Eye (tissue), 1 donor: ENCODE data around the gene RBBP5.

ENCODE experiments used
- DNase-seq: peaks from one replicate; pipeline ENCODE4 v3.0.0-alpha.2; 2015

Gene RBBP5

GRCh38 chr1:205054013-205054412, 67.8 kb downstream of the RBBP5 start:
- no peak for DNase-seq

DNA sequence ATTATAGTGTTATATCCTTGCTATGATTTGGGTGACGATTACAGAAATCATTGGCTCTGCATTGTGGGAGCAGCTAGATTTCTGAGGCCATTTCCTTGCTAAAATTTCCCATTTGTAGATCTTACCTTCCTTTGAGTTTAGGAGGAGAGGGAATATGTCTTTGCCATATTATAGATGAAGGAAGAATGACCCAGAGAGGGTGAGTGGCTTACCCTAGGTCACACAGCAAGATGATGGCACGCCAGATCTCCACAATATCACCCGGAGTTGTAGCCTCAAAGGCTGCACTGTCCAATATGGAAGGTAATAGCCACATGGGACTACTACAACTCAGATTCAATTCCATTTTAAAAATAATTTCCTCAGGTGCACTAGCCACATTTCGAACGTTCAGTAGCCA, 68.5 kb downstream of the RBBP5 start:
- DNase-seq = no peak

- DNase-seq = peak; percentile 63
Observed at GRCh38 chr1:205052690-205053089, 69.1 kb downstream of the RBBP5 start.

DNA sequence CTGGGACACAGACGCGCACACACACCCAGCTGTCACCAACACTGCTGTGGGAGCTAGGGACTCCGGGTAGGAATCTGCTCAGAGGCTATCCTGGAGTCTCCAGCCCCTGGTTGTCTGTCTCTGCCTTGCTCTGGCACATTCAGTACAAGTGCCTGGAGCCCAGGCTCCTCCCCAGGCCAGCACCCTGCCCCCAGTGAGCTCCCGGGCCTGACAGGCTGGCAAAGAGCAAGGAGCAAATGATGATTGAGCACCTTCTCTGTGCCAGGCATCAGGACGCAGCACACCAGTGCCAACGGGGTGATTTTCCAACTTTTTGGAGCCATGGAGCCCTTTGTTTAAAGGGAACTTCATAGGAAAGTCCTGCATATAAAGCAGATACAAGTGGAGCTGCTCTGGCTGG, 72.3 kb downstream of the RBBP5 start:
- DNase-seq = no peak

DNA sequence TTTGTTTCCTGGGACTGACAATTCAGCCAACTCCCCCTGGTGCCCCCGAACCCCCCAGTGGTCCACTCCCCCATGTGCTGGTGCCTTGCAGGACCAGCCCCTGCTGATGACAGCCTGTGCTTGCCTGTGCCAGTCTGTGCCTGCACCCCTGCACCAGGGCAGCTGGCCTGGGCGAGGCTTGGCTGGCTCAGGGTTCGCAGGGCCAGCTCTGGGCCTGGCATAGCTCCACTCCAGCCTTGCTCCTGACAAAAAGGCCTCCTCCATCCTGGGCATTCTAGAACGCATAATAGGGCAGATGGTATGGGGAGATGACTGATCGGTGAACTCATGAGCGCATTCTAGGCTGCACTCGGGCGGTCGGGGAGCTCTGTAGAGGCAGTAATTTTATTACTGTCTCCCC, 73.4 kb downstream of the RBBP5 start:
- DNase-seq = peak; percentile 27

GRCh38 chr1:205047764-205048231, 74.0 kb downstream of the RBBP5 start:
- DNase-seq = no peak

DNA sequence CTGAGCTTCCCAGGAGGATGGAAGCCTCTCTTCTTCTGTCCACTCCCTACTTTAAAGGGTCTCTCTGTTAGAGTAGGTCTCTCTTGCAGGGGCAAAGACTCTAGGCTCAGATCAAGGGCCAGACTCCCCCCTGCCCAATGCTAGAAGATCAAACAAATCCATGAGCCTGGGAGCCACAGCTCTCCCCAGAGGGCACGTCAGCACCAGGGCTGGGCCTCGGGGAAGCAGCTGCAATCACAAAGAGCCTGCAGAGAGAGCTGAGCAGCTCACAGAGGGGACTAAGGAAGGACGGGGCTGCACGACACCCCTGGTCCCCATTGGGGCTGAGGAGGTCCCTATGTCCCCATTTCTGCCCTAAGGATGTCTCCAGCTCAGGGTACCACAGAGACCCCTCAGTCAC, 74.9 kb downstream of the RBBP5 start:
- DNase-seq = peak; percentile 54

- DNase-seq = no peak
Observed at GRCh38 chr1:205045146-205045545, 76.6 kb downstream of the RBBP5 start.

DNA sequence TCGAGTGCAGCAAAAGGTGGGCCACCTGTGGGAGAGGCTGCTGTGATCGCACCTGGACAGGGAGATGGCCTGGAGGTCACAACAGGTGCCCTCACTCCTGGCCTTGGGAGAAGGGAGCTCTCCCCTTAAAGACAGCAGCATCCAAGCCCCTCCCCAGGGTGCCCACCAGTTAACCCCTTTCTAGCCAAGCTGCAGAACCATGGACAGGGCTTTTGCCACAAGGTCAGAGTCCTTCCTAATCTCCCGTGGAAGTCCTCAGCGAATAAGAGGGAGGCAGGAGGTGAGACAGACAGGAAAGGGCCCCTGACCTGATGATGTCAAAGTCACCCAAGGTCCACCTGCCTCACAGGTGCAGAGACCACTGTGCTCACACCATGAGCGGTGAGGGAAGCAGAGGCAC, 77.0 kb downstream of the RBBP5 start:
- DNase-seq = peak; percentile 24

DNA sequence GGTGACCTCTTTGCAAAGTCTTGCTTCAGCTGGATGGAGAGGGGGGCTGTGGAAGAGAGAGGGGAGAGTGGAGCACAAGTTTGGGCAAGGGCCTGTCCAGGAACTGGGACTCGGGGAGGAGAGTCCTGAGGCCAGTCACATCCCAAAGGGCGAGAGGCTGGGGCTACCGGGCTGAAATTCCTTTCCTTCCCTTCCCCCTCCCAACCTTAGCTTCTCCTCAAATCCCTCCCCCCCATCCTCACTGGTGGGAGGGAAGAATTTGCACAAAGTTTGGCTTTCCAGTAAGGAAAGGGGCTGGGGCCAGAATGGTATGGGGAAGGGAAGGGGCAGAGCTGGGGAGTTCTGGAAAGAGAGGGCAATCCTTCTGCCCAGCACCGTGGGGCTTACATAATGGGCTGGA, 77.9 kb downstream of the RBBP5 start:
- peak; percentile 20 for DNase-seq

GRCh38 chr1:205042911-205043806, 78.6 kb downstream of the RBBP5 start, which contains the start of gene CNTN2:
Gene CNTN2 (plus strand): TSS chr1:205043212. CDS start chr1:205053186, 9,974 bp downstream.
- DNase-seq = peak; percentile 75

GRCh38 chr1:205041998-205042910, 79.5 kb downstream of the RBBP5 start:
- peak; percentile 64 for DNase-seq

DNA sequence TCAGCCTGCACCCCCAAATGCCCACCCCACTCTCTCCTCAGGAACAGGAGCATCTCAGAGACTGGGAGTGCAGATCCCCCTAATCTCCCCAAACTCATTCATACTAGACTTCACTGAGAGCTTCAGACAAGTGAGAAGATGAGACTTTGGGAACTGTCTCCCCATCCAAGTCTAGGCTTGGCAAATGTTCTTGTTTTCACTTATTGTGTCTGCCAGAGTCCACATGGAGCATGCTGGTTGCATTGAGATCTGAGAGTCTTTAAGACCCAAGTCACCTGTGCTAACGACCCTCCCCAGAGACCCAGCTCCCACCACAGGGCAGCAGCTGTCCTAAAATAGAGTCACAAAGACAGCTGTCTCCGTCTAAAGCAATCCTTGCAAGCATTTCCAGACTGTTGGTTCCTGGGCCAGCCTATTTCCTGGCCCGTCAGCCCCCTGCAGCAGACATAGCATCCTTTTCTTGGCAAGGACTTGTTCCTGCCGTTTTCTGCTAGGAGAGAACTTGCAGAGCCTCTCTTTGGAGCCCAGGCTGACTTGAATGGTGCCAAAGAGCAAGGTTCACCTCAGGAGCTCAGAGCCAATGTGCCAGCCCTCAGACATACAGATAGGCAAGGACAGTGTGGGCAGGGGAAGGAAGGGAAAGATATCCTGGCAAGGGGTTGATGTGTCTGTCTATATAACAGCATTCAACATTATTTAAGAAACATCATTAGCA, 80.6 kb downstream of the RBBP5 start:
- no peak for DNase-seq

DNA sequence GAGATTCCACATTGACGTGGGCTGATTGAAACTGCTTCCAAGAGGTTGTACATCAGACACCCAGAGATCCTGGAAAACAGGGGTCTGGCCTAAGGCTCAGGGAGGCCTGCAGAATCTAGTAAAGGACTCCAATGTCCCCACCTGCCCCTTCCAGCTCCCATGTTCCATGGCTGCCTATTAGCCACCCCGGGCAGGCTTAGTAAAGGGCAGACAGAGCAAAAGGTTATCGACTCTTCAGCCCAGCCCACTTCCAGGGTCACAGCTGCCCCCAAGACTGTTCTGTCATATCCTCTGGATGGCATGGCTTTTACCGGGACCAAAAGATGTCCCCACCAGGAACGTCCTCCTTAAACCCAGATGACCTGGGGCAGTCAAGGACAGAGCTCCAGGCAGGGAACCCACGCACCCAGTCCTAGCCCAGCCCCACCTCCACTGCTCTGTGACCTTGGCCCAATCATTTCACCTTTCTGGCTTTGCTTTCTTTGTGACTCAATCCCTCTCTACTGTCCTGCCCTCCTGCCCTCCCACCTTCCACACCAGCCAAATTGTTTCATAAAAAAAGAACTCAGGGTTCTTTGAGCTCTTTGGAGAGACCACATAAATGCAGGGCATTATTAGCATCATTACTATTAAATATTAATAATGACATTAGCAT, 83.5 kb downstream of the RBBP5 start:
- DNase-seq = no peak

DNA sequence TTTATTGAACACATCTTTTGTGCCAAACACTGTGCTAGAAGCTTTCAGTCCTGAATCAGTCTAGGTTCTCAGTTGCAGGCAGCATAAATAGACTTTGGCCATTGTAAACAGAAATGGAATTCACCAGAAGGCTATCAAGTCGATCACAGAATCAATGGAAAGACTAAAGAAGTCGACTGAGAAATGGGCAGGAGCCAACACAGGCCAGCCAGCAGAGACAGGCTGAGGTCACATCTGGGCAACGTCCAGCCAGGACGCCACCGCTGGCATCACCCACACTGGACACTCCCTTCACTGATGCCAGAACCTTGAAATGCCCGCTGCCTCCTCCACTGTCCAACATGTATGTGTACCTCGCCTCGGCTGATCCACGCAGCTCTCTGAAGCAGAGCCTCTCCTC, 84.2 kb downstream of the RBBP5 start:
- no peak for DNase-seq
